Measurements from ENCODE around the gene DAAM2.

Gene DAAM2

GRCh38 chr6:39758905-39759605 is 33.1 kb upstream of the DAAM2 start:
- H3K9ac ChIP-seq (ENCODE audit: insufficient read length, low read depth), result no peak overlapping the region
- no peaks in the 10 kb centered on the region for H3K36me3 ChIP-seq (ENCODE audit: insufficient read depth, insufficient read length, low read length)
- DNase-seq (ENCODE audit: low read depth, low spot score), result no peak
- TF ChIP-seq ZNF274 (IDR thresholded peaks at IDR 0.05; ENCODE audit: low read depth, low read length), result no peak
- no peak for TF ChIP-seq YY1 (IDR thresholded peaks at IDR 0.05; ENCODE audit: insufficient read depth, insufficient read length)
- no peak for TF ChIP-seq SUZ12 (IDR thresholded peaks at IDR 0.05; ENCODE audit: extremely low read depth, insufficient read depth, insufficient read length)
- no peaks in the 10 kb centered on the region for H3K9me3 ChIP-seq (ENCODE audit: insufficient read depth, low read length)
- no peak overlapping the region for H3K4me3 ChIP-seq (ENCODE audit: insufficient read length, low read depth)
- no peaks in the 10 kb centered on the region for H3K4me1 ChIP-seq (ENCODE audit: insufficient read depth, insufficient read length)
- H3K27me3 ChIP-seq (ENCODE audit: insufficient read depth, insufficient read length), result no peaks in the 10 kb centered on the region

DNA sequence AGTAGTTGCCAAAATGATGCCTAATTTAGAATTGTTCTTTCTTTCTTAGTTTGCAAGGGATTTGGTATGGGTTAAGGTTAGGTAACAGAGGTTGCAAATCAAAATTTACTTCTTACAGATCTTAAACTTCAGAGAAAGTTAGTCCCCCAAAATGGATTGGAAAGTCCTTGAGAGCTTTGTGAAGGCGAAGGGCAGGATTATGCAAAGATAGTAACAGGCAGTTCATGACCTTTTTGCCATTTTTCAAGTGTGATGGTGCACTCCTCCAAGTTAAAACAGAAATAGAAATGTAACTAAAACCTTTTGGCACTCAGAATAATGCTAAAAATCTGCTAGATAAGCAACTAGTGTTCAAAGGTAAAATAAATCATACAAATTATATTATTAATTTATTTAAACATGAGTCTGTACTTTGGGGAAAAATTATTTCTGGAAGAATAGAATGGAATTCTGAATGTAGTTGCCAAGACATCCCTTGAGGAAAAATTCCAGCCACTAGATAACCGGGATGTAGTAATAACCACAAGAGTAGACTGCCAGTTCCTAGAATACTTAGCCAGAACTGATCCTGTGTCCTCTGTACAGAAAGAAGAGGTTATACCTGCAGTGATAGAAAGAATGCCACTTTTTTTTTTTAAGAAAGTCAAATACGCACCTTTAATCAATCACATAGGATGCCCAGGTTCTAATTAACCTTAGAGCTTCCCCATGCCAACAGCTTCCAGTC is 31.8 kb upstream of the DAAM2 start:
- Histone ChIP-seq H3K4me3 (ENCODE audit: insufficient read length, low read depth) (no peak overlapping the region), H3K9ac (ENCODE audit: insufficient read length, low read depth) (no peak overlapping the region), H3K4me1 (ENCODE audit: insufficient read depth, insufficient read length) (no peaks in the 10 kb centered on the region), H3K9me3 (ENCODE audit: insufficient read depth, low read length) (no peaks in the 10 kb centered on the region), H3K36me3 (ENCODE audit: insufficient read depth, insufficient read length, low read length) (no peaks in the 10 kb centered on the region), H3K27me3 (ENCODE audit: insufficient read depth, insufficient read length) (no peaks in the 10 kb centered on the region)
- DNase-seq (ENCODE audit: low read depth, low spot score), result no peak
- TF ChIP-seq ZNF274 (IDR thresholded peaks at IDR 0.05; ENCODE audit: low read depth, low read length) (no peak), YY1 (IDR thresholded peaks at IDR 0.05; ENCODE audit: insufficient read depth, insufficient read length) (no peak), SUZ12 (IDR thresholded peaks at IDR 0.05; ENCODE audit: extremely low read depth, insufficient read depth, insufficient read length) (no peak)

DNA sequence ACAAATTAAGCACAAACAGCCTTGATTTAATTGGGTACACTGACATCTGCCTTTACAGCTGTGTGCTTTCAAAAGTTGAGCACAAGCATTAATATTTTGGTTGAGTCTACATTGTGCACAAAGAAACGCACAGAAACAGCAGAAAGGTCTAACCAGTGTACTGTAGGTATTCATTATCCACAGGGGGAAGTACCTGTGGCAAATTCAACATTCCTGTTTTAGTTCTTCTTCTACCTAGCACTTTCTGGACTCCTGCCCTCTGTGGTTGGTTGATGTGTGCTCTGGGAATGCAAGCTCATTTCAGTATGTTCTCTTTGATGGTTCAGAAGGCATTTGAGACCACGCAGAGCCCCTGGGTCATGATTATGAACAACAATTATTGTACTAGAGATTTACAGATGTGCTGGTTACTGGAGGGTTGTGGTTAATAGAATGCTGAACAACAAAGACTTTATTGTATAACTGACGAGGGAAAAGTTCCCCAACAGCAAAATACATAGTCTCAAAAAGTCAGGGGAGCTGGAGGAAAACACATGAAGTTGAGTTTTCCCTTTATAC is 26.6 kb upstream of the DAAM2 start:
- no peaks in the 10 kb centered on the region for H3K4me1 ChIP-seq (ENCODE audit: insufficient read depth, insufficient read length)
- no peak for DNase-seq (ENCODE audit: low read depth, low spot score)
- TF ChIP-seq ZNF274 (IDR thresholded peaks at IDR 0.05; ENCODE audit: low read depth, low read length) (no peak), SUZ12 (IDR thresholded peaks at IDR 0.05; ENCODE audit: extremely low read depth, insufficient read depth, insufficient read length) (no peak), YY1 (IDR thresholded peaks at IDR 0.05; ENCODE audit: insufficient read depth, insufficient read length) (no peak)
- no peak overlapping the region for H3K9ac ChIP-seq (ENCODE audit: insufficient read length, low read depth)
- H3K27me3 ChIP-seq (ENCODE audit: insufficient read depth, insufficient read length), result no peaks in the 10 kb centered on the region
- no peaks in the 10 kb centered on the region for H3K36me3 ChIP-seq (ENCODE audit: insufficient read depth, insufficient read length, low read length)
- H3K4me3 ChIP-seq (ENCODE audit: insufficient read length, low read depth), result no peak overlapping the region
- no peaks in the 10 kb centered on the region for H3K9me3 ChIP-seq (ENCODE audit: insufficient read depth, low read length)

DNA sequence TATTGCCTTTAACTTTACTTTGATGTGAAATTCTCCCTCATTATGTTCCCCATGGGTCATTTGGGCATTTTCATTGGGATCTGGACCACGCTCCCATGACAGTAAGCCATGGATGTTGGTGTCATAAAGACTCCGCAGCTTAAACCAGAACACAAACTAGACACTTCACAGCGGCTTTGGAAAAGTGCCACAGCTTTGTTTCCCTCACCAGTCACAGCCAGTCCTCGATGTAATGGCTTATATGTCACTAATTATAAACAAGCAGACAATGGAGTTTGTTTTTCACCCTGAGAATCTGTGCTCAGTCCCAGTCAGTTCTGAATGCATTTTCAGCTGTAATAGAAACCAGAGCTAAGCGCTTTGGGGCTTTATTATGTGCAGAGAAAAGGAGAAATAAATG is 23.2 kb upstream of the DAAM2 start:
- Histone ChIP-seq H3K9me3 (ENCODE audit: insufficient read depth, low read length) (no peaks in the 10 kb centered on the region), H3K36me3 (ENCODE audit: insufficient read depth, insufficient read length, low read length) (no peaks in the 10 kb centered on the region), H3K4me1 (ENCODE audit: insufficient read depth, insufficient read length) (no peaks in the 10 kb centered on the region), H3K27me3 (ENCODE audit: insufficient read depth, insufficient read length) (no peaks in the 10 kb centered on the region), H3K4me3 (ENCODE audit: insufficient read length, low read depth) (no peak overlapping the region), H3K9ac (ENCODE audit: insufficient read length, low read depth) (no peak overlapping the region)
- no peak for TF ChIP-seq ZNF274 (IDR thresholded peaks at IDR 0.05; ENCODE audit: low read depth, low read length)
- no peak for TF ChIP-seq SUZ12 (IDR thresholded peaks at IDR 0.05; ENCODE audit: extremely low read depth, insufficient read depth, insufficient read length)
- TF ChIP-seq YY1 (IDR thresholded peaks at IDR 0.05; ENCODE audit: insufficient read depth, insufficient read length), result no peak
- no peak for DNase-seq (ENCODE audit: low read depth, low spot score)

- Histone ChIP-seq H3K9ac (ENCODE audit: insufficient read length, low read depth) (no peak overlapping the region), H3K27me3 (ENCODE audit: insufficient read depth, insufficient read length) (no peaks in the 10 kb centered on the region), H3K4me3 (ENCODE audit: insufficient read length, low read depth) (no peak overlapping the region), H3K4me1 (ENCODE audit: insufficient read depth, insufficient read length) (no peaks in the 10 kb centered on the region), H3K36me3 (ENCODE audit: insufficient read depth, insufficient read length, low read length) (no peaks in the 10 kb centered on the region), H3K9me3 (ENCODE audit: insufficient read depth, low read length) (no peaks in the 10 kb centered on the region)
- TF ChIP-seq SUZ12 (IDR thresholded peaks at IDR 0.05; ENCODE audit: extremely low read depth, insufficient read depth, insufficient read length) (no peak), YY1 (IDR thresholded peaks at IDR 0.05; ENCODE audit: insufficient read depth, insufficient read length) (no peak), ZNF274 (IDR thresholded peaks at IDR 0.05; ENCODE audit: low read depth, low read length) (no peak)
- no peak for DNase-seq (ENCODE audit: low read depth, low spot score)
Measured at GRCh38 chr6:39770446-39770845, 21.7 kb upstream of the DAAM2 start.

GRCh38 chr6:39772559-39773273 is 19.5 kb upstream of the DAAM2 start:
- no peak for TF ChIP-seq ZNF274 (IDR thresholded peaks at IDR 0.05; ENCODE audit: low read depth, low read length)
- TF ChIP-seq SUZ12 (IDR thresholded peaks at IDR 0.05; ENCODE audit: extremely low read depth, insufficient read depth, insufficient read length), result no peak
- TF ChIP-seq YY1 (IDR thresholded peaks at IDR 0.05; ENCODE audit: insufficient read depth, insufficient read length), result no peak
- Histone ChIP-seq H3K27me3 (ENCODE audit: insufficient read depth, insufficient read length) (no peaks in the 10 kb centered on the region), H3K9ac (ENCODE audit: insufficient read length, low read depth) (no peak overlapping the region), H3K4me1 (ENCODE audit: insufficient read depth, insufficient read length) (peaks cover 4% of the 10 kb centered on the region), H3K4me3 (ENCODE audit: insufficient read length, low read depth) (no peak overlapping the region), H3K36me3 (ENCODE audit: insufficient read depth, insufficient read length, low read length) (no peaks in the 10 kb centered on the region), H3K9me3 (ENCODE audit: insufficient read depth, low read length) (no peaks in the 10 kb centered on the region)
- DNase-seq (ENCODE audit: low read depth, low spot score), result no peak

- Histone ChIP-seq H3K36me3 (ENCODE audit: insufficient read depth, insufficient read length, low read length) (no peaks in the 10 kb centered on the region), H3K9me3 (ENCODE audit: insufficient read depth, low read length) (no peaks in the 10 kb centered on the region), H3K27me3 (ENCODE audit: insufficient read depth, insufficient read length) (no peaks in the 10 kb centered on the region), H3K9ac (ENCODE audit: insufficient read length, low read depth) (no peak overlapping the region), H3K4me3 (ENCODE audit: insufficient read length, low read depth) (no peak overlapping the region), H3K4me1 (ENCODE audit: insufficient read depth, insufficient read length) (peaks cover 4% of the 10 kb centered on the region)
- DNase-seq (ENCODE audit: low read depth, low spot score), result no peak
- TF ChIP-seq SUZ12 (IDR thresholded peaks at IDR 0.05; ENCODE audit: extremely low read depth, insufficient read depth, insufficient read length) (no peak), YY1 (IDR thresholded peaks at IDR 0.05; ENCODE audit: insufficient read depth, insufficient read length) (no peak), ZNF274 (IDR thresholded peaks at IDR 0.05; ENCODE audit: low read depth, low read length) (no peak)
Measured at GRCh38 chr6:39773782-39774181, 18.4 kb upstream of the DAAM2 start.

Measured in NT2/D1 (cell line).